ENCODE measurements around the gene BBS9. TPM values are rescaled to one million over a fixed set of nuclear protein-coding genes. Genes with fewer than 3 reads are reported as not detected.

BBS9 gene
- total and polyA plus RNA-seq, 2 experiments from 2014 or later = 27.2 to 66.1 TPM

- TF ChIP-seq, protein P1, sequence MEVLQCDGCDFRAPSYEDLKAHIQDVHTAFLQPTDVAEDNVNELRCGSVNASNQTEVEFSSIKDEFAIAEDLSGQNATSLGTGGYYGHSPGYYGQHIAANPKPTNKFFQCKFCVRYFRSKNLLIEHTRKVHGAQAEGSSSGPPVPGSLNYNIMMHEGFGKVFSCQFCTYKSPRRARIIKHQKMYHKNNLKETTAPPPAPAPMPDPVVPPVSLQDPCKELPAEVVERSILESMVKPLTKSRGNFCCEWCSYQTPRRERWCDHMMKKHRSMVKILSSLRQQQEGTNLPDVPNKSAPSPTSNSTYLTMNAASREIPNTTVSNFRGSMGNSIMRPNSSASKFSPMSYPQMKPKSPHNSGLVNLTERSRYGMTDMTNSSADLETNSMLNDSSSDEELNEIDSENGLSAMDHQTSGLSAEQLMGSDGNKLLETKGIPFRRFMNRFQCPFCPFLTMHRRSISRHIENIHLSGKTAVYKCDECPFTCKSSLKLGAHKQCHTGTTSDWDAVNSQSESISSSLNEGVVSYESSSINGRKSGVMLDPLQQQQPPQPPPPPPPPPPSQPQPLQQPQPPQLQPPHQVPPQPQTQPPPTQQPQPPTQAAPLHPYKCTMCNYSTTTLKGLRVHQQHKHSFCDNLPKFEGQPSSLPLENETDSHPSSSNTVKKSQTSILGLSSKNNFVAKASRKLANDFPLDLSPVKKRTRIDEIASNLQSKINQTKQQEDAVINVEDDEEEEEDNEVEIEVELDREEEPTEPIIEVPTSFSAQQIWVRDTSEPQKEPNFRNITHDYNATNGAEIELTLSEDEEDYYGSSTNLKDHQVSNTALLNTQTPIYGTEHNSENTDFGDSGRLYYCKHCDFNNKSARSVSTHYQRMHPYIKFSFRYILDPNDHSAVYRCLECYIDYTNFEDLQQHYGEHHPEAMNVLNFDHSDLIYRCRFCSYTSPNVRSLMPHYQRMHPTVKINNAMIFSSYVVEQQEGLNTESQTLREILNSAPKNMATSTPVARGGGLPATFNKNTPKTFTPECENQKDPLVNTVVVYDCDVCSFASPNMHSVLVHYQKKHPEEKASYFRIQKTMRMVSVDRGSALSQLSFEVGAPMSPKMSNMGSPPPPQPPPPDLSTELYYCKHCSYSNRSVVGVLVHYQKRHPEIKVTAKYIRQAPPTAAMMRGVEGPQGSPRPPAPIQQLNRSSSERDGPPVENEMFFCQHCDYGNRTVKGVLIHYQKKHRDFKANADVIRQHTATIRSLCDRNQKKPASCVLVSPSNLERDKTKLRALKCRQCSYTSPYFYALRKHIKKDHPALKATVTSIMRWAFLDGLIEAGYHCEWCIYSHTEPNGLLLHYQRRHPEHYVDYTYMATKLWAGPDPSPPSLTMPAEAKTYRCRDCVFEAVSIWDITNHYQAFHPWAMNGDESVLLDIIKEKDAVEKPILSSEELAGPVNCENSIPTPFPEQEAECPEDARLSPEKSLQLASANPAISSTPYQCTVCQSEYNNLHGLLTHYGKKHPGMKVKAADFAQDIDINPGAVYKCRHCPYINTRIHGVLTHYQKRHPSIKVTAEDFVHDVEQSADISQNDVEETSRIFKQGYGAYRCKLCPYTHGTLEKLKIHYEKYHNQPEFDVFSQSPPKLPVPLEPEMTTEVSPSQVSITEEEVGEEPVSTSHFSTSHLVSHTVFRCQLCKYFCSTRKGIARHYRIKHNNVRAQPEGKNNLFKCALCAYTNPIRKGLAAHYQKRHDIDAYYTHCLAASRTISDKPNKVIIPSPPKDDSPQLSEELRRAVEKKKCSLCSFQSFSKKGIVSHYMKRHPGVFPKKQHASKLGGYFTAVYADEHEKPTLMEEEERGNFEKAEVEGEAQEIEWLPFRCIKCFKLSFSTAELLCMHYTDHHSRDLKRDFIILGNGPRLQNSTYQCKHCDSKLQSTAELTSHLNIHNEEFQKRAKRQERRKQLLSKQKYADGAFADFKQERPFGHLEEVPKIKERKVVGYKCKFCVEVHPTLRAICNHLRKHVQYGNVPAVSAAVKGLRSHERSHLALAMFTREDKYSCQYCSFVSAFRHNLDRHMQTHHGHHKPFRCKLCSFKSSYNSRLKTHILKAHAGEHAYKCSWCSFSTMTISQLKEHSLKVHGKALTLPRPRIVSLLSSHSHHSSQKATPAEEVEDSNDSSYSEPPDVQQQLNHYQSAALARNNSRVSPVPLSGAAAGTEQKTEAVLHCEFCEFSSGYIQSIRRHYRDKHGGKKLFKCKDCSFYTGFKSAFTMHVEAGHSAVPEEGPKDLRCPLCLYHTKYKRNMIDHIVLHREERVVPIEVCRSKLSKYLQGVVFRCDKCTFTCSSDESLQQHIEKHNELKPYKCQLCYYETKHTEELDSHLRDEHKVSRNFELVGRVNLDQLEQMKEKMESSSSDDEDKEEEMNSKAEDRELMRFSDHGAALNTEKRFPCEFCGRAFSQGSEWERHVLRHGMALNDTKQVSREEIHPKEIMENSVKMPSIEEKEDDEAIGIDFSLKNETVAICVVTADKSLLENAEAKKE (CRISPR knock-in tag; IDR thresholded peaks at IDR 0.05) = no peak
- TF ChIP-seq POLR2AphosphoS5 (IDR thresholded peaks at IDR 0.05; ENCODE audit: low read depth) (no peak), CTCF (conservative IDR thresholded peaks at IDR 0.05; ENCODE audit: low read depth in 2 of 2) (no peak), CREB1 (CRISPR knock-in tag; IDR thresholded peaks at IDR 0.05; ENCODE audit: low read depth) (no peak)
- TF ChIP-seq, protein P2, sequence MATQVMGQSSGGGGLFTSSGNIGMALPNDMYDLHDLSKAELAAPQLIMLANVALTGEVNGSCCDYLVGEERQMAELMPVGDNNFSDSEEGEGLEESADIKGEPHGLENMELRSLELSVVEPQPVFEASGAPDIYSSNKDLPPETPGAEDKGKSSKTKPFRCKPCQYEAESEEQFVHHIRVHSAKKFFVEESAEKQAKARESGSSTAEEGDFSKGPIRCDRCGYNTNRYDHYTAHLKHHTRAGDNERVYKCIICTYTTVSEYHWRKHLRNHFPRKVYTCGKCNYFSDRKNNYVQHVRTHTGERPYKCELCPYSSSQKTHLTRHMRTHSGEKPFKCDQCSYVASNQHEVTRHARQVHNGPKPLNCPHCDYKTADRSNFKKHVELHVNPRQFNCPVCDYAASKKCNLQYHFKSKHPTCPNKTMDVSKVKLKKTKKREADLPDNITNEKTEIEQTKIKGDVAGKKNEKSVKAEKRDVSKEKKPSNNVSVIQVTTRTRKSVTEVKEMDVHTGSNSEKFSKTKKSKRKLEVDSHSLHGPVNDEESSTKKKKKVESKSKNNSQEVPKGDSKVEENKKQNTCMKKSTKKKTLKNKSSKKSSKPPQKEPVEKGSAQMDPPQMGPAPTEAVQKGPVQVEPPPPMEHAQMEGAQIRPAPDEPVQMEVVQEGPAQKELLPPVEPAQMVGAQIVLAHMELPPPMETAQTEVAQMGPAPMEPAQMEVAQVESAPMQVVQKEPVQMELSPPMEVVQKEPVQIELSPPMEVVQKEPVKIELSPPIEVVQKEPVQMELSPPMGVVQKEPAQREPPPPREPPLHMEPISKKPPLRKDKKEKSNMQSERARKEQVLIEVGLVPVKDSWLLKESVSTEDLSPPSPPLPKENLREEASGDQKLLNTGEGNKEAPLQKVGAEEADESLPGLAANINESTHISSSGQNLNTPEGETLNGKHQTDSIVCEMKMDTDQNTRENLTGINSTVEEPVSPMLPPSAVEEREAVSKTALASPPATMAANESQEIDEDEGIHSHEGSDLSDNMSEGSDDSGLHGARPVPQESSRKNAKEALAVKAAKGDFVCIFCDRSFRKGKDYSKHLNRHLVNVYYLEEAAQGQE (IDR thresholded peaks at IDR 0.05; ENCODE audit: unreplicated experiment) = no peak
These were observed 54.1 kb downstream of the BBS9 start (continued) for GRCh38 chr7:33183504-33183903.

All from GM23338 (cell line).